IMR-90 (cell line): ENCODE measurements around the gene PFKP. TPM values are rescaled to one million over a fixed set of nuclear protein-coding genes. Genes with fewer than 3 reads are reported as not detected.

ENCODE experiments used
- ATAC-seq: fragments of 200-7000 bp; cut with Tn5 transposase; 2 replicates; pipeline ENCODE4 v1.9.1; 2020; ENCODE audit warnings: low read depth, mild to moderate bottlenecking, moderate library complexity
- BruUV-seq: library from RNA; stranded (reverse); fragments of 400-500 nt; replicated peaks from 2 replicates; lab custom pipeline; 2021; lab: Mats Ljungman, UMichigan
- CTCF ChIA-PET: fragments of 300-600 bp; formaldehyde crosslinking; extraction: SDS; loops from one replicate; lab custom pipeline; 2021; ENCODE audit warnings: antibody characterized with exemption; lab: Yijun Ruan, JAX
- POLR2A ChIA-PET: fragments of 300-600 bp; sonication (Branson Sonifier 250); formaldehyde crosslinking; loops from one replicate; lab custom pipeline; 2022; ENCODE audit warnings: antibody characterized with exemption; ENCODE audit not compliant: unreplicated experiment; lab: Charles Lee
- DNase-seq: peaks from one replicate; pipeline ENCODE4 v3.0.0; 2013
- H2AFZ ChIP-seq: replicated peaks from 2 replicates; pipeline ENCODE3; 2013; ENCODE audit warnings: low read length, mild to moderate bottlenecking; ENCODE audit not compliant: poor library complexity
- H2AK5ac ChIP-seq: 2 replicates; pipeline ENCODE4 v1.6.1; 2013; ENCODE audit warnings: low read depth, low read length, inconsistent platforms
- H2AK9ac ChIP-seq: replicated peaks from 2 replicates; pipeline ENCODE3; 2013; ENCODE audit warnings: mild to moderate bottlenecking, low read depth, low read length, moderate library complexity; ENCODE audit not compliant: poor library complexity
- H2BK120ac ChIP-seq: 2 replicates; pipeline ENCODE4 v1.6.1; 2013; ENCODE audit warnings: low read depth, low read length, inconsistent platforms
- H2BK15ac ChIP-seq: 3 replicates; pipeline ENCODE4 v1.6.1; 2013; ENCODE audit warnings: low read depth, low read length, inconsistent platforms
- H2BK20ac ChIP-seq: 2 replicates; pipeline ENCODE4 v1.6.1; 2013; ENCODE audit warnings: low read depth, mild to moderate bottlenecking, inconsistent platforms, low read length, moderate library complexity
- H2BK5ac ChIP-seq: 2 replicates; pipeline ENCODE4 v1.6.1; 2013; ENCODE audit warnings: mild to moderate bottlenecking, low read depth, low read length, inconsistent platforms; ENCODE audit not compliant: poor library complexity, severe bottlenecking
- H3K14ac ChIP-seq: replicated peaks from 2 replicates; pipeline ENCODE4 v1.6.1; 2013; ENCODE audit warnings: low read depth, low read length, inconsistent platforms
- H3K18ac ChIP-seq: 2 replicates; pipeline ENCODE4 v1.6.1; 2013; ENCODE audit warnings: low read depth, low read length, control low read depth
- H3K23ac ChIP-seq: 2 replicates; pipeline ENCODE4 v1.6.1; 2013; ENCODE audit warnings: low read depth, low read length, inconsistent platforms
- H3K27ac ChIP-seq: 2 replicates; pipeline ENCODE4 v1.5.1; 2013; ENCODE audit warnings: mild to moderate bottlenecking, control low read depth, low read length; ENCODE audit not compliant: insufficient read depth
- H3K27me3 ChIP-seq: 2 replicates; pipeline ENCODE4 v1.6.1; 2013; ENCODE audit warnings: low read length; ENCODE audit not compliant: control insufficient read depth, insufficient read depth
- H3K36me3 ChIP-seq: 2 replicates; pipeline ENCODE4 v1.6.1; 2013; ENCODE audit warnings: low read length, mixed read lengths; ENCODE audit not compliant: control insufficient read depth, insufficient read depth
- H3K4ac ChIP-seq: 2 replicates; pipeline ENCODE4 v1.6.1; 2013; ENCODE audit warnings: low read depth, low read length, inconsistent platforms
- H3K4me1 ChIP-seq: 2 replicates; pipeline ENCODE4 v1.6.1; 2013; ENCODE audit warnings: low read length, mixed read lengths; ENCODE audit not compliant: control insufficient read depth, insufficient read depth
- H3K4me2 ChIP-seq: 2 replicates; pipeline ENCODE4 v1.6.1; 2013; ENCODE audit warnings: low read depth, mild to moderate bottlenecking, control low read depth, low read length, moderate library complexity
- H3K4me3 ChIP-seq: 2 replicates; pipeline ENCODE4 v1.5.1; 2013; ENCODE audit warnings: low read depth, mild to moderate bottlenecking, control low read depth, low read length, moderate library complexity; ENCODE audit not compliant: insufficient read depth
- H3K56ac ChIP-seq: 2 replicates; pipeline ENCODE4 v1.6.1; 2013; ENCODE audit warnings: low read length, inconsistent platforms; ENCODE audit not compliant: insufficient read depth; ENCODE audit errors: extremely low read depth
- H3K79me1 ChIP-seq, 2 experiments: 2 replicates each; pipeline ENCODE4 v1.6.1; 2013; ENCODE audit warnings: low read length in 2 of 2, inconsistent platforms in 1 of 2, low read depth in 1 of 2
- H3K9ac ChIP-seq: 2 replicates; pipeline ENCODE4 v1.6.1; 2013; ENCODE audit warnings: low read depth, low read length, control low read depth
- H3K9me1 ChIP-seq: 2 replicates; pipeline ENCODE4 v1.6.1; 2013; ENCODE audit warnings: low read length, inconsistent platforms; ENCODE audit not compliant: insufficient read depth
- H3K9me3 ChIP-seq: 2 replicates; pipeline ENCODE4 v1.6.1; 2013; ENCODE audit warnings: low read length; ENCODE audit not compliant: control insufficient read depth, insufficient read depth
- H4K20me1 ChIP-seq: 2 replicates; pipeline ENCODE4 v1.6.1; 2013; ENCODE audit warnings: low read length, inconsistent platforms; ENCODE audit not compliant: insufficient read depth
- H4K5ac ChIP-seq: 2 replicates; pipeline ENCODE4 v1.6.1; 2013; ENCODE audit warnings: mild to moderate bottlenecking, low read depth, low read length, control low read depth
- H4K8ac ChIP-seq, 2 experiments: 2 replicates each; pipeline ENCODE4 v1.6.1; 2013; ENCODE audit warnings: low read depth in 2 of 2, low read length in 2 of 2, control low read depth in 1 of 2, inconsistent platforms in 1 of 2
- H4K91ac ChIP-seq: 2 replicates; pipeline ENCODE4 v1.6.1; 2013; ENCODE audit warnings: low read depth, low read length, inconsistent platforms; ENCODE audit not compliant: insufficient read depth
- BHLHE40 ChIP-seq: fragments of 150-350 bp; IDR thresholded peaks from 2 replicates; pipeline ENCODE4 v1.6.1; 2016; ENCODE audit warnings: mild to moderate bottlenecking, low read depth, low read length
- MAFK ChIP-seq: IDR thresholded peaks from 2 replicates; pipeline ENCODE4 v1.6.1; 2012; ENCODE audit warnings: low read depth, low read length, improper control_type of control experiment
- MXI1 ChIP-seq: IDR thresholded peaks from 2 replicates; pipeline ENCODE4 v1.6.1; 2012; ENCODE audit warnings: low read depth, mild to moderate bottlenecking, low read length, moderate library complexity, borderline replicate concordance
- RFX5 ChIP-seq: IDR thresholded peaks from 2 replicates; pipeline ENCODE4 v1.8.0; 2012; ENCODE audit warnings: low read depth, mild to moderate bottlenecking, low read length, moderate library complexity
- SMC3 ChIP-seq: fragments of 150-350 bp; IDR thresholded peaks from 2 replicates; pipeline ENCODE4 v1.6.1; 2016; ENCODE audit warnings: low read depth, mild to moderate bottlenecking, antibody characterized with exemption, low read length, moderate library complexity
- WGBS, 2 experiments: methylation state at CpG; one replicate each; pipeline versions ENCODE4 v1.1.5 to v1.1.7; 2013; ENCODE audit warnings: missing lambda C conversion rate in 2 of 2; ENCODE audit not compliant: insufficient read length in 1 of 2; ENCODE audit errors: extremely low coverage in 2 of 2; 5-methylcytosine and 5-hydroxymethylcytosine counted together
- dilution Hi-C: fragments of 300-500 bp; cut with HindIII; formaldehyde crosslinking; loops from one replicate; pipeline ENCODE4 v1.14.3; 2018; ENCODE audit warnings: low sequenced_read_pairs; ENCODE audit not compliant: unreplicated experiment
- in situ Hi-C: fragments of 300-500 bp; cut with MboI; formaldehyde crosslinking; loops from 3 replicates; pipeline ENCODE4 v1.14.3; 2019; ENCODE audit warnings: low sequenced_read_pairs, inconsistent platforms, mixed read lengths
- intact Hi-C: fragments of 100-400 bp; cut with micrococcal nuclease; formaldehyde crosslinking; loops from 2 replicates; pipeline ENCODE4 v1.10.0; 2022
- polyA plus RNA-seq, 3 experiments: library from polyadenylated mRNA; depleted of rRNA; stranded (reverse); fragments of >200 nt; gene quantifications; 2 replicates each; pipeline ENCODE4 v1.2.3, GENCODE V29; 2012; ENCODE audit warnings: low replicate concordance in 1 of 3
- total RNA-seq: library from RNA; depleted of rRNA; stranded (reverse); fragments of >200 nt; gene quantifications from 2 replicates; pipeline ENCODE4 v1.2.3, GENCODE V29; 2012
- TF ChIP-seq, protein P1 (sequence below): fragments of 150-350 bp; IDR thresholded peaks from 2 replicates; pipeline ENCODE4 v1.6.1; 2016; ENCODE audit warnings: low read depth, mild to moderate bottlenecking, low read length, moderate library complexity, borderline replicate concordance

PFKP gene
- total and polyA plus RNA-seq, 2 of the 4 experiments (the other 2 are of a cell fraction): 223 to 294 TPM

DNA sequence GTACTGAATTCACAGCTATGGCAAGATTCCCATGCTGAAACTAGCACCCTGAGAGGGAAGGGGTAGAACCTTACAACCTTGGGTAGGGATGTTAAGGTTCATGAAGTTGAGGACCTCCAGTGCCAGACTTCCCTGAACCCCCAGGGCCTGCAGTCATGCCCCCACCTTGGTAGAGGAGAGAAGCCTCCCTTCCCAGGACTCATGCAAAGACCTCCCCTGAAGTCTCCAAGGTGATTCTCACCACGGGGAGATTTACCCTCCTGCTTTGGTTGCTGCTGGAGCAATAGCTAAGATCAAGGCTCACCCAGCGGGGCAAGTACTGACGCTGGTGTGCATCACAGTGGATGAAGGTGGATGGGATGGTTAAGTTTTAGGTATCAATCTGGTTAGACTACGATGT lies 49.1 kb upstream of the PFKP start:
- Histone ChIP-seq H4K91ac (no peak overlapping the region), H3K79me1 (no peaks in the 10 kb centered on the region), H3K23ac (no peak overlapping the region), H3K18ac (no peak overlapping the region), H3K4ac (no peak overlapping the region), H4K8ac (no peak overlapping the region), H3K36me3 (no peaks in the 10 kb centered on the region), H4K5ac (no peak overlapping the region), H3K4me3 (no peak overlapping the region), H3K9me3 (peaks cover 3% of the 10 kb centered on the region; the same call in 1 of the 2 replicates), H3K27me3 (peaks cover 25% of the 10 kb centered on the region), H3K4me2 (no peak overlapping the region), H2BK15ac (no peak overlapping the region), H2AFZ (no peak overlapping the region), H2BK5ac (no peak overlapping the region), H3K14ac (no peak overlapping the region), H3K9me1 (no peaks in the 10 kb centered on the region), H2BK120ac (no peak overlapping the region), H3K4me1 (no peaks in the 10 kb centered on the region), H2BK20ac (no peak overlapping the region), H2AK5ac (no peak overlapping the region), H3K9ac (no peak overlapping the region), H2AK9ac (no peak overlapping the region), H4K20me1 (no peaks in the 10 kb centered on the region), H3K56ac (no peak overlapping the region), H3K27ac (no peak overlapping the region)
- BruUV-seq: no TSS peak
- DNase-seq (no peak), ATAC-seq (no peak)
- dilution Hi-C loops: no loop called here
- in situ Hi-C loops: no loop called here
- WGBS, 2 experiments: 50% methylated on average over 2 of the region's 4 CpGs; no CpG with 5 or more reads in 1 of the 2 experiments
- ChIA-PET POLR2A (no interaction called here), CTCF (no interaction called here)
- TF ChIP-seq, protein P1, sequence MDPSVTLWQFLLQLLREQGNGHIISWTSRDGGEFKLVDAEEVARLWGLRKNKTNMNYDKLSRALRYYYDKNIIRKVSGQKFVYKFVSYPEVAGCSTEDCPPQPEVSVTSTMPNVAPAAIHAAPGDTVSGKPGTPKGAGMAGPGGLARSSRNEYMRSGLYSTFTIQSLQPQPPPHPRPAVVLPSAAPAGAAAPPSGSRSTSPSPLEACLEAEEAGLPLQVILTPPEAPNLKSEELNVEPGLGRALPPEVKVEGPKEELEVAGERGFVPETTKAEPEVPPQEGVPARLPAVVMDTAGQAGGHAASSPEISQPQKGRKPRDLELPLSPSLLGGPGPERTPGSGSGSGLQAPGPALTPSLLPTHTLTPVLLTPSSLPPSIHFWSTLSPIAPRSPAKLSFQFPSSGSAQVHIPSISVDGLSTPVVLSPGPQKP: no peak
- TF ChIP-seq MAFK (no peak), RFX5 (no peak), BHLHE40 (no peak), MXI1 (no peak), SMC3 (no peak)
- intact Hi-C loops: no loop called here
